Metanephros (tissue), 2 donors: ENCODE data around the gene TAF15. TPM values are rescaled to one million over a fixed set of nuclear protein-coding genes. Genes with fewer than 3 reads are reported as not detected.

Source experiments
- small RNA-seq: library from RNA; depleted of rRNA; stranded (forward); fragments of <200 nt; gene quantifications from one replicate; pipeline ENCODE3, GENCODE V24; 2014; ENCODE audit warnings: low replicate concordance
- total RNA-seq: library from RNA; depleted of rRNA; stranded (reverse); fragments of >200 nt; gene quantifications from one replicate; pipeline ENCODE4 v1.2.3, GENCODE V29; 2014

The TAF15 gene
- total RNA-seq = 92.2 TPM

GRCh38 chr17:35808962-35809854, at the start of gene TAF15:
TAF15 (plus strand) TSS chr17:35809484; CDS start chr17:35809570, 86 bp downstream.

GRCh38 chr17:35760587-35760986, 48.7 kb upstream of the TAF15 start, which contains the start of gene C17orf50:
C17orf50 (plus strand) TSS chr17:35760887; CDS start chr17:35760942, 55 bp downstream.

GRCh38 chr17:35795007-35795870, 14.0 kb upstream of the TAF15 start, which contains the start of gene MMP28:
MMP28 (minus strand) TSS chr17:35795641; CDS start chr17:35795377, 264 bp downstream.

GRCh38 chr17:35868737-35869136, 59.5 kb downstream of the TAF15 start, which contains the start of gene HEATR9:
HEATR9 (minus strand) TSS chr17:35868891; CDS start chr17:35868742, 149 bp downstream.

GRCh38 chr17:35879773-35880654, 70.7 kb downstream of the TAF15 start, which contains the start of gene CCL5:
CCL5 (minus strand) TSS chr17:35880360.

Small RNA genes lying within 50 kb of the gene (small RNA-seq; reads per million reads assigned to genes)
- gene RF00100 = 6,050 reads per million, percentile 100 among the genes with 10 or more reads in this experiment

Other genes starting within 250 kb of the TAF15 start
- 1.8 TPM for gene SLFN14, start 248.7 kb upstream of the TAF15 start, total RNA-seq
- gene PEX12, start 230.9 kb upstream of the TAF15 start, total RNA-seq = 5.0 TPM
- 75.4 TPM for gene AP2B1, start 222.2 kb upstream of the TAF15 start, total RNA-seq
- gene RASL10B, start 77.8 kb upstream of the TAF15 start, total RNA-seq = 8.5 TPM
- 0.06 TPM for gene GAS2L2, start 56.2 kb upstream of the TAF15 start, total RNA-seq
- gene C17orf50, start 48.6 kb upstream of the TAF15 start, total RNA-seq = not detected
- gene MMP28, start 13.8 kb upstream of the TAF15 start, total RNA-seq = 4.0 TPM
- not detected for gene HEATR9, start 59.4 kb downstream of the TAF15 start, total RNA-seq
- 2.2 TPM for gene CCL5, start 70.9 kb downstream of the TAF15 start, total RNA-seq
- 0.93 TPM for gene RDM1, start 121.3 kb downstream of the TAF15 start, total RNA-seq
- not detected for gene LYZL6, start 134.2 kb downstream of the TAF15 start, total RNA-seq
- gene CCL16, start 172.0 kb downstream of the TAF15 start, total RNA-seq = not detected
- gene CCL14, start 177.2 kb downstream of the TAF15 start, total RNA-seq = 6.8 TPM
- gene CCL15, start 192.1 kb downstream of the TAF15 start, total RNA-seq = 1.2 TPM
- gene CCL23, start 208.5 kb downstream of the TAF15 start, total RNA-seq = 0.35 TPM